Lower leg skin (tissue), 4 donors: ENCODE data around the gene ICE1. TPM values are rescaled to one million over a fixed set of nuclear protein-coding genes. Genes with fewer than 3 reads are reported as not detected.

ENCODE experiments used
- DNase-seq, 2 donors: peaks; one replicate each; pipeline ENCODE4 v3.0.0-alpha.2; 2019; ENCODE audit warnings: low spot score in 2 of 2
- H3K4me3 ChIP-seq: fragments of 200-600 bp; sonication (generic); 2 replicates; pipeline ENCODE4 v1.5.1; 2017; ENCODE audit warnings: mild to moderate bottlenecking, low read depth; ENCODE audit not compliant: poor library complexity, severe bottlenecking
- CTCF ChIP-seq, 3 donors: fragments of 450-650 bp; IDR thresholded peaks; one replicate each; pipeline ENCODE4 v1.5.1; 2016; ENCODE audit warnings: antibody characterized with exemption in 3 of 3, mild to moderate bottlenecking in 3 of 3, moderate library complexity in 2 of 3
- POLR2A ChIP-seq, 2 donors: fragments of 450-650 bp; IDR thresholded peaks; one replicate each; pipeline ENCODE4 v1.6.1; 2016 to 2017; ENCODE audit warnings: antibody characterized with exemption in 2 of 2, mild to moderate bottlenecking in 1 of 2, moderate library complexity in 1 of 2
- WGBS, 2 donors: methylation state at CpG; one replicate each; pipeline ENCODE4 v1.1.5; 2018; 5-methylcytosine and 5-hydroxymethylcytosine counted together
- intact Hi-C: fragments of 100-400 bp; cut with DNase I; formaldehyde crosslinking; loops from one replicate; pipeline ENCODE4 v1.15.0; 2023; ENCODE audit warnings: low total_unique reads
- total RNA-seq, 4 donors: library from RNA; depleted of rRNA; stranded (reverse); fragments of >200 nt; gene quantifications; one replicate each; pipeline ENCODE4 v1.1.0, GENCODE V29; 2016

ICE1 gene
- total RNA-seq, 4 donors from 2014 or later, result 15.3 to 20.2 (median 19.1) TPM

GRCh38 chr5:5451863-5452262 is 29.4 kb downstream of the ICE1 start:
- H3K4me3 ChIP-seq, result no peak overlapping the region
- no peak for TF ChIP-seq CTCF (IDR thresholded peaks at IDR 0.05)
- no peak for TF ChIP-seq POLR2A (IDR thresholded peaks at IDR 0.05)
- WGBS, 2 donors, result 92 to 96% methylated on average over 1 of the region's 1 CpG
- no peak for DNase-seq
- intact Hi-C loops, result no loop called here

- 93 to 95% methylated on average over 3 of the region's 3 CpGs for WGBS, 2 donors
- H3K4me3 ChIP-seq, result no peak overlapping the region
- TF ChIP-seq CTCF (IDR thresholded peaks at IDR 0.05) (no peak), POLR2A (IDR thresholded peaks at IDR 0.05) (no peak)
- no peak for DNase-seq
- intact Hi-C loops, result no loop called here
Observed at GRCh38 chr5:5453131-5453530, 30.7 kb downstream of the ICE1 start.

GRCh38 chr5:5454391-5454790 is 31.9 kb downstream of the ICE1 start:
- intact Hi-C loops, result no loop called here
- 88 to 94% methylated on average over 5 of the region's 5 CpGs for WGBS, 2 donors
- DNase-seq, result no peak
- no peak overlapping the region for H3K4me3 ChIP-seq
- no peak for TF ChIP-seq CTCF (IDR thresholded peaks at IDR 0.05)
- no peak for TF ChIP-seq POLR2A (IDR thresholded peaks at IDR 0.05)

DNA sequence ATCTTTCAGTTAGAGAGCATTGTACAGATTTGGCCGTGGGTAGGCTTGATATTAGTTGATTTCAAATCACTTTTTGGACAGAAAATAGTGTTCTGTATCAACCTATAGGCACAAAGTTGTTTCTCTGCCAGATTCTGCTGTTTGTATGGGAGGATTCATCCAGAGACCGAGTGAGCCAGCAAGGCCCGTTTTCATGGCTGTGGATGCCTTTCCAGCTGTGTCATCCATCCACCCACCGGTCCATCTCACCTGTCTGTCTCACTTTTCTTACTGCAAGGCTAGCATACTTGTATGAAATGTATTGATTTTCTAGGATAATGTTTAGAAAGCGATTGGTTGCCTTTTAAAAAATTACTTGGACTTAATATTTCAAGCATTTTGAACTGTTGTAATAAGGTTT is 34.4 kb downstream of the ICE1 start:
- no peak for TF ChIP-seq POLR2A (IDR thresholded peaks at IDR 0.05)
- TF ChIP-seq CTCF (IDR thresholded peaks at IDR 0.05), result no peak
- DNase-seq, result no peak
- no peak overlapping the region for H3K4me3 ChIP-seq
- intact Hi-C loops, result no loop called here
- WGBS, 2 donors, result 72 to 90% methylated on average over 5 of the region's 5 CpGs

GRCh38 chr5:5460311-5460710 is 37.8 kb downstream of the ICE1 start:
- TF ChIP-seq CTCF (IDR thresholded peaks at IDR 0.05) (no peak), POLR2A (IDR thresholded peaks at IDR 0.05) (no peak)
- 78 to 93% methylated on average over 4 of the region's 4 CpGs for WGBS, 2 donors

DNA sequence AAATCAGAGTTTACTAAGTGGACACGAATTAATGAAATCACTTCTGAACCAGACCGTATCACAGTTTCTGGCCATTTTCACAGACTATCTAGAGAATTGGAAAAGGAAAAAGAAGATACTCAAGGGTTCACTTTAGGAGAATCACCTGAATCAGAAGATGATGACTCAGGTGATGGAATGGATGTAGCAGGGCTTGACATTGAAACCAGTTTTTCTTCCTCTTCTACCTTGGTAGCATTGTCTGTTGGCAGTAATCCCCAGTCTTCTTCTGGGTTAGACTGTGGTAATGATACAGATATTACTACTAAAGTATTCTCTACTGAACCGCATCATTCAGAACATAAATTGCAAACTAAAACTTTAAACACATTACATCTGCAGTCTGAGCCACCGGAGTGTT is 38.5 kb downstream of the ICE1 start:
- TF ChIP-seq POLR2A (IDR thresholded peaks at IDR 0.05) (no peak), CTCF (IDR thresholded peaks at IDR 0.05) (no peak)
- WGBS, 2 donors, result 96 to 98% methylated on average over 4 of the region's 4 CpGs
- intact Hi-C loops, result no loop called here
- no peak for DNase-seq
- H3K4me3 ChIP-seq, result no peak overlapping the region

More at GRCh38 chr5:5460311-5460710, 37.8 kb downstream of the ICE1 start:
- H3K4me3 ChIP-seq, result no peak overlapping the region
- intact Hi-C loops, result no loop called here
- no peak for DNase-seq
